ENCODE results near the gene CEP192. TPM values are rescaled to one million over a fixed set of nuclear protein-coding genes. Genes with fewer than 3 reads are reported as not detected.

CEP192 gene
- total and polyA plus RNA-seq, 10 of the 15 experiments (the other 5 are each of a cell fraction or from before 2014, with no cell fraction given) = 15.4 to 58.2 (median 29.6) TPM

DNA sequence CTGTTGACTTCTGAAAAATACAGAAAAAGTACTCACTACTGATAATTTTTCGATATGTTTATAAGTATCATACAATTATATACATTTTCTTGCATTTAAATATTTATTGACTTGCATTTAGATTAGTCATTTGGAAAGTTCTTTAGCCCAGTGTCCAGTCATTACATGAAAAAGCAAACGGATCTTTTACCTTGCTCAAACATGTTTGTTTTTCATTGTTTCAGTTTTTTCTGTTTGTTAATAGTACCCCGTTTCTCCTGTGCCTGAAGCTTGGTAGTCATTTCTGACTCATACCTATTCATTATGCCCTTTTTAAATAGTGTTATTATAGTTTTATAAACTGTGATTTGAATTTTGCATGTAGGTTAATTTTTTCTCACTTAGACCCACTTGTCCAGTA, 28.1 kb downstream of the CEP192 start (continued):
- TF ChIP-seq KDM1A (IDR thresholded peaks at IDR 0.05; ENCODE audit: borderline replicate concordance) (no peak), SP1 (IDR thresholded peaks at IDR 0.05; ENCODE audit: low read depth, low read length) (no peak)

DNA sequence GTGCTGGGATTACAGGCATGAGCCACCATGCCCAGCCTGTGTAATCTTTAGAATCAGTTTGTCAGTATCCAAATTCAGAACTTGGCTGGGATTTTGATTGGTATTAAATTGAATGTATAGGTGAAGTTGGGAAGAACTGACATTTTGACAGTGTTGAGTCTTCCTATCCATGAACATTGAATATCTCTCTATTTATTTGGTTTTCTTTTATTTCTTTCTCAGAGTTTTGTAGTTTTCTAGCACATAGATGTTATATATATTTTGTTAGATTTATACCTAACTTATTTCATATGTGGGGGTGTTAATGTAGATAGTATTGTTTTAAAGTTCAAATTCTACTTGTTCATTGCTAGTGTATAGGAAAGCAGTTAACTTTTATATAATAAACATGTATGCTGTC, 31.5 kb downstream of the CEP192 start:
- intact Hi-C loops (cut with micrococcal nuclease; ENCODE audit: unreplicated experiment) (no loop called here), in situ Hi-C loops (cut with MboI) (no loop called here)
- FAIRE-seq = no peak
- Histone ChIP-seq H3K9me3 (replicated peaks; ENCODE audit: control insufficient read depth, insufficient read depth, low read length) (no peaks in the 10 kb centered on the region; the same call in 2 of the 3 replicates), H3K4me2 (ENCODE audit: control insufficient read depth, insufficient read depth) (no peak overlapping the region), H4K20me1 (ENCODE audit: control insufficient read depth, insufficient read depth) (no peaks in the 10 kb centered on the region), H3K27me3 (replicated peaks in 1 of 2; ENCODE audit: control insufficient read depth in 2 of 2, insufficient read depth in 2 of 2, low read length in 1 of 2) (no peaks in the 10 kb centered on the region), H3K9ac (ENCODE audit: control insufficient read depth, insufficient read depth, low read length) (no peak overlapping the region), H3K27ac (ENCODE audit: control insufficient read depth, insufficient read depth) (no peak overlapping the region), H3K79me2 (ENCODE audit: control insufficient read depth, insufficient read depth, low read length) (peaks cover 6% of the 10 kb centered on the region), H2AFZ (ENCODE audit: control insufficient read depth, low read depth, low read length) (no peak overlapping the region), H3K4me3 (no peak overlapping the region), H3K4me1 (ENCODE audit: control insufficient read depth, insufficient read depth, low read length) (peaks cover 4% of the 10 kb centered on the region), H3K36me3 (ENCODE audit: control insufficient read depth in 2 of 2, insufficient read depth in 2 of 2, low read length in 1 of 2) (peaks cover 2 to 21% of the 10 kb centered on the region in 2 experiments)
- ChIA-PET POLR2A (no interaction called here), CTCF (interaction anchor here (1.2 to 1.3 kb wide), 2 partner anchors 17 to 137 kb away, joined by 4 to 11 read pairs; no protein-coding TSS in a partner anchor), SMC1A (ENCODE audit: uncharacterized antibody, unreplicated experiment) (interaction anchor here (0.6 to 1.2 kb wide), 5 partner anchors 17 to 609 kb away, joined by 3 to 4 read pairs (median 3); no protein-coding TSS in a partner anchor), RAD21 (ENCODE audit: unreplicated experiment) (no interaction called here)
- TF ChIP-seq, protein P1, sequence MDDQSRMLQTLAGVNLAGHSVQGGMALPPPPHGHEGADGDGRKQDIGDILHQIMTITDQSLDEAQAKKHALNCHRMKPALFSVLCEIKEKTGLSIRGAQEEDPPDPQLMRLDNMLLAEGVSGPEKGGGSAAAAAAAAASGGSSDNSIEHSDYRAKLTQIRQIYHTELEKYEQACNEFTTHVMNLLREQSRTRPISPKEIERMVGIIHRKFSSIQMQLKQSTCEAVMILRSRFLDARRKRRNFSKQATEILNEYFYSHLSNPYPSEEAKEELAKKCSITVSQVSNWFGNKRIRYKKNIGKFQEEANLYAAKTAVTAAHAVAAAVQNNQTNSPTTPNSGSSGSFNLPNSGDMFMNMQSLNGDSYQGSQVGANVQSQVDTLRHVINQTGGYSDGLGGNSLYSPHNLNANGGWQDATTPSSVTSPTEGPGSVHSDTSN (IDR thresholded peaks at IDR 0.05; ENCODE audit: insufficient replicate concordance, low read depth, low read length) = no peak
- no peak for TF ChIP-seq SMAD5 (IDR thresholded peaks at IDR 0.05; ENCODE audit: low read depth)
- no peak for TF ChIP-seq ZNF274 (IDR thresholded peaks at IDR 0.05; ENCODE audit: insufficient read depth, insufficient read length)
- no TSS peak for BruUV-seq (replicated peaks)
- ATAC-seq = no peak
- DNase-seq (ENCODE audit: low read depth, low spot score) = no peak

DNA sequence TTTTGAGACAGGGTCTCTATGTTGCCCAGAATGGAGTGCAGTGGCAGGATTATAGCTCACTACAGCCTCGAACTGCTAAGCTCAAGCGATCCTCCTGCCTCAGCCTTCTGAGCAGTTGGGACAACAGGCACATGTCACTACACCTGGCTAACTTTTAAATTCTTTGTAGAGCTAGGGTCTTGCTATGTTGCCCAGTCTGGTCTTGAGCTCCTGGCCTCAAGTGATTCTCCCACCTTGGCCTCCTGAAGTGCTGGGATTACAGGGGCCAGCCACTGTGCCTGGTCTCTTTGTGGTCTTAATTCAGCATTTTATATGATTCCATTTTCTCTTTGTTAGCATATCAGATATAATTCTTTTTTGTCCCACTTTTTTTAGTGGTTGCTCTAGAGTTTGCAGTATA, 34.1 kb downstream of the CEP192 start:
- no peaks in the 10 kb centered on the region for H4K20me1 ChIP-seq (ENCODE audit: control insufficient read depth, insufficient read depth)
- H3K4me3 ChIP-seq = no peak overlapping the region
- intact Hi-C loops (cut with micrococcal nuclease; ENCODE audit: unreplicated experiment) = no loop called here
- peaks cover 7% of the 10 kb centered on the region for H3K79me2 ChIP-seq (ENCODE audit: control insufficient read depth, insufficient read depth, low read length)
- ChIA-PET RAD21 (ENCODE audit: unreplicated experiment) (no interaction called here), POLR2A (no interaction called here), CTCF (no interaction called here), SMC1A (ENCODE audit: uncharacterized antibody, unreplicated experiment) (no interaction called here)
- ATAC-seq (no peak), DNase-seq (ENCODE audit: low read depth, low spot score) (no peak), FAIRE-seq (no peak)
- H3K27me3 ChIP-seq (replicated peaks in 1 of 2; ENCODE audit: control insufficient read depth in 2 of 2, insufficient read depth in 2 of 2, low read length in 1 of 2) = no peaks in the 10 kb centered on the region
- H3K27ac ChIP-seq (ENCODE audit: control insufficient read depth, insufficient read depth) = no peak overlapping the region
- in situ Hi-C loops (cut with MboI) = no loop called here
- H3K4me1 ChIP-seq (ENCODE audit: control insufficient read depth, insufficient read depth, low read length) = no peaks in the 10 kb centered on the region
- H3K9ac ChIP-seq (ENCODE audit: control insufficient read depth, insufficient read depth, low read length) = no peak overlapping the region
- 84% methylated on average over 2 of the region's 2 CpGs for WGBS (ENCODE audit: insufficient coverage, insufficient replicate concordance, low lambda C conversion rate, missing lambda C conversion rate)
- H3K9me3 ChIP-seq (replicated peaks; ENCODE audit: control insufficient read depth, insufficient read depth, low read length) = no peaks in the 10 kb centered on the region; the same call in 2 of the 3 replicates
- H3K4me2 ChIP-seq (ENCODE audit: control insufficient read depth, insufficient read depth) = no peak overlapping the region
- peaks cover 4 to 21% of the 10 kb centered on the region in 2 experiments for H3K36me3 ChIP-seq (ENCODE audit: control insufficient read depth in 2 of 2, insufficient read depth in 2 of 2, low read length in 1 of 2)
- H2AFZ ChIP-seq (ENCODE audit: control insufficient read depth, low read depth, low read length) = no peak overlapping the region
- no TSS peak for BruUV-seq (replicated peaks)
- TF ChIP-seq EZH2 (IDR thresholded peaks at IDR 0.05; ENCODE audit: borderline replicate concordance, control insufficient read depth, low read depth, low read length) (no peak), KDM1A (IDR thresholded peaks at IDR 0.05; ENCODE audit: borderline replicate concordance) (no peak), CBFB (IDR thresholded peaks at IDR 0.05; ENCODE audit: low read depth) (no peak), CHD4 (IDR thresholded peaks at IDR 0.05) (no peak), SREBF2 (IDR thresholded peaks at IDR 0.05; ENCODE audit: low read length) (no peak), BHLHE40 (IDR thresholded peaks at IDR 0.05; ENCODE audit: borderline replicate concordance in 1 of 2, low read depth in 2 of 2, low read length in 1 of 2) (no peak), RCOR1 (conservative IDR thresholded peaks at IDR 0.05; ENCODE audit: low read depth, low read length) (no peak)
- TF ChIP-seq, protein P2, sequence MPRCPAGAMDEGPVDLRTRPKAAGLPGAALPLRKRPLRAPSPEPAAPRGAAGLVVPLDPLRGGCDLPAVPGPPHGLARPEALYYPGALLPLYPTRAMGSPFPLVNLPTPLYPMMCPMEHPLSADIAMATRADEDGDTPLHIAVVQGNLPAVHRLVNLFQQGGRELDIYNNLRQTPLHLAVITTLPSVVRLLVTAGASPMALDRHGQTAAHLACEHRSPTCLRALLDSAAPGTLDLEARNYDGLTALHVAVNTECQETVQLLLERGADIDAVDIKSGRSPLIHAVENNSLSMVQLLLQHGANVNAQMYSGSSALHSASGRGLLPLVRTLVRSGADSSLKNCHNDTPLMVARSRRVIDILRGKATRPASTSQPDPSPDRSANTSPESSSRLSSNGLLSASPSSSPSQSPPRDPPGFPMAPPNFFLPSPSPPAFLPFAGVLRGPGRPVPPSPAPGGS (IDR thresholded peaks at IDR 0.05; ENCODE audit: borderline replicate concordance, insufficient read depth, low read depth, low read length, poor library complexity, severe bottlenecking) = no peak
- TF ChIP-seq, protein P3, sequence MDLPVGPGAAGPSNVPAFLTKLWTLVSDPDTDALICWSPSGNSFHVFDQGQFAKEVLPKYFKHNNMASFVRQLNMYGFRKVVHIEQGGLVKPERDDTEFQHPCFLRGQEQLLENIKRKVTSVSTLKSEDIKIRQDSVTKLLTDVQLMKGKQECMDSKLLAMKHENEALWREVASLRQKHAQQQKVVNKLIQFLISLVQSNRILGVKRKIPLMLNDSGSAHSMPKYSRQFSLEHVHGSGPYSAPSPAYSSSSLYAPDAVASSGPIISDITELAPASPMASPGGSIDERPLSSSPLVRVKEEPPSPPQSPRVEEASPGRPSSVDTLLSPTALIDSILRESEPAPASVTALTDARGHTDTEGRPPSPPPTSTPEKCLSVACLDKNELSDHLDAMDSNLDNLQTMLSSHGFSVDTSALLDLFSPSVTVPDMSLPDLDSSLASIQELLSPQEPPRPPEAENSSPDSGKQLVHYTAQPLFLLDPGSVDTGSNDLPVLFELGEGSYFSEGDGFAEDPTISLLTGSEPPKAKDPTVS (IDR thresholded peaks at IDR 0.05; ENCODE audit: low read depth, low read length) = no peak
